Measurements from ENCODE around the gene GNPNAT1.
"Not testable (repeated sequence)": the region's sequence is repeated elsewhere in the genome, so short reads cannot be mapped to it uniquely, and the experiment has no call there.

Gene GNPNAT1

DNA sequence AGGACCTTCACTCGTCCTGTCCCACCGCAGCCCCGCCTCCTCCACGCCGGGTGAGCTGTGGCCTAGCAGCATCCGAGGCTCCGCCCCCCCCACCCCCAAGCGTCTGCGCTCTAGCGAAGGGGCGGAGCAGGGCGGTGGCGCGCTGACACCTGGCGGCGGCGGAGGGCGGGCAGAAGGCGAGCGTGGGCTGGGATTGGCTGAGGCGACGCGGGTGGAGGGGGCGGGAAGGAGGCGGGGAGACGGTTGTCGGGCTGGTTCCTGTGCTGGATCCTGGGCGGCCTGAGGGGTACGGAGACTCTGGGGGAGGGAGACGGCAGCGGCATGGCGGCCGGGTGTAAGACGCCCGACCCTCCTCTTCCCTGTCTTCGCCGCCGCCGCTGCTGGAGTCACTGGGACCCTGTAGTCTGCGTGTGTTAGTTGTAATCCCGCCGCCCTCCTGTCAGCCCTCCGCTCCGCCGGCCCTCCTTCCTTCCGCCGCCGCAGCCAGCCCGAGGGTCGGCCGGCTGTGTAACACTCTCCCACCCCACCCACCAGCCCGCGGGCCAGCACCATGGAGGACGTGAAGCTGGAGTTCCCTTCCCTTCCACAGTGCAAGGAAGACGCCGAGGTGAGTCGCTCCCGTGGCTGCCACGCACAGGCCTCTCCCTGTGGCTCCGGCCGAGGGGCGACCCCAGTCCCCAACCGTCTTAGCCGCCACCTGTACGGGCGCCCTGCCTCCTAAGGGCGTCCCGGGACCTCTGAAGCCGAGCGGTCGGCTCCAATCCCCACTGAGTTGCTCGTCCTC lies 61.3 kb downstream of the GNPNAT1 start, which contains the start of gene STYX:
Gene STYX (plus strand): TSS at position 242 of the 784 bp plus-strand sequence. CDS start 309 bp downstream, at position 551.
- in situ Hi-C loops (cut with MboI; ENCODE audit: low sequenced_read_pairs): no loop called here

DNA sequence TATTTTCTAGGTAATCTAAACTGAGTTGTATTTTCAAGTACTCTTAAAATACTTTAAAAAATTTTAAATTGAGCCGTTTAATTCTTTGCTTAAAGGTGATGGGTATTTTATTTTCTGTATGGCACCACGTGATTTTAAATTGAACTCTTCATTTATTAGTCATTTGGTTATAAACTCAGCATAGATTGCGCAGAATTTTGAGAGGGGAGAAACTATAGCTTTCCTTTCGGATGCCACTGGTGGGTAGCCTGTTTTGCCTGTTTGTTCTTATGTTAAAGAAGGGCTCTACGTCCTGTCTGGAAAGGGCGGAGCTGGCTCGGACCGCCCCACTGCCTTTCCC lies 61.9 kb downstream of the GNPNAT1 start:
- in situ Hi-C loops (cut with MboI; ENCODE audit: low sequenced_read_pairs): no loop called here

DNA sequence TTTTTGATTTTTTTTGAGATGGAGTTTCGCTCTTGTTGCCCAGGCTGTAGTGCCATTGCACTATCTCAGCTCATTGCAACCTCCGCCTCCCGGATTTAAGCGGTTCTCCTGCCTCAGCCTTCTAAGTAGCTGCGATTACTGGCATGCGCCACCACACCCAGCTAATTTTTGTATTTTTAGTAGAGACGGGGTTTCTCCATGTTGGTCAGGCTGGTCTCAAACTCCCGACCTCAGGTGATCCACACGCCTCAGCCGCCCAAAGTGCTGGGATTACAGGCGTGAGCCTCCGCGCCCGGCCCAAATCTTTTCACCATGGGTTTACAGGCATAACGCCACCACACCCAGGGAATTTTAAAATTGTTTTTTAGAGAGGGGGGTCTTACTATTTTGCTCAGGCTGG lies 62.4 kb downstream of the GNPNAT1 start:
- in situ Hi-C loops (cut with MboI; ENCODE audit: low sequenced_read_pairs): not testable (repeated sequence)

DNA sequence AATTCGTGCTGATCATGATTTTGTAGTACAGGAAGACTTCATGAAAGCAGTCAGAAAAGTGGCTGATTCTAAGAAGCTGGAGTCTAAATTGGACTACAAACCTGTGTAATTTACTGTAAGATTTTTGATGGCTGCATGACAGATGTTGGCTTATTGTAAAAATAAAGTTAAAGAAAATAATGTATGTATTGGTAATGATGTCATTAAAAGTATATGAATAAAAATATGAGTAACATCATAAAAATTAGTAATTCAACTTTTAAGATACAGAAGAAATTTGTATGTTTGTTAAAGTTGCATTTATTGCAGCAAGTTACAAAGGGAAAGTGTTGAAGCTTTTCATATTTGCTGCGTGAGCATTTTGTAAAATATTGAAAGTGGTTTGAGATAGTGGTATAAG lies 63.9 kb downstream of the GNPNAT1 start:
- in situ Hi-C loops (cut with MboI; ENCODE audit: low sequenced_read_pairs): not testable (repeated sequence)

Data from HL-60/S4 treated with retinoic acid at 250 ng/mL for 4 days and 3 days (cell line).